T-helper 1 cell treated with Interleukin-12 subunit alpha and Interleukin-12 subunit beta and Interleukin-4 antibody, amounts not matched to agents 30 μg/mL and 1 μg/mL, for 36 hours (primary cell): ENCODE results near the gene ADH7.

ENCODE experiments used
- H3K27ac Mint-ChIP-seq: one replicate; pipeline ENCODE4 v1.8.0; 2021; ENCODE audit warnings: mild to moderate bottlenecking, mixed read lengths
- H3K27me3 Mint-ChIP-seq: one replicate; pipeline ENCODE4 v1.8.0; 2021; ENCODE audit warnings: low read depth, mixed read lengths
- H3K36me3 Mint-ChIP-seq: one replicate; pipeline ENCODE4 v1.8.0; 2021; ENCODE audit warnings: low read depth, mixed read lengths
- H3K4me1 Mint-ChIP-seq: one replicate; pipeline ENCODE4 v1.8.0; 2021; ENCODE audit warnings: low read depth, mixed read lengths
- H3K4me3 Mint-ChIP-seq: one replicate; pipeline ENCODE4 v1.8.0; 2021; ENCODE audit warnings: mild to moderate bottlenecking, moderate library complexity, mixed read lengths
- H3K9me3 Mint-ChIP-seq: one replicate; pipeline ENCODE4 v1.8.0; 2021; ENCODE audit warnings: mixed read lengths

Gene ADH7

GRCh38 chr4:99435154-99435553 is at the start of gene ADH7:
Gene ADH7 (minus strand): TSS chr4:99435342. CDS start chr4:99435233, 109 bp downstream.
- no peaks in the 10 kb centered on the region for H3K9me3 Mint-ChIP-seq
- no peaks in the 10 kb centered on the region for H3K4me1 Mint-ChIP-seq
- peaks cover 10% of the 10 kb centered on the region for H3K27me3 Mint-ChIP-seq
- no peaks in the 10 kb centered on the region for H3K36me3 Mint-ChIP-seq
- H3K4me3 Mint-ChIP-seq = no peak within 1 kb of the TSS
- no peak within 1 kb of the TSS for H3K27ac Mint-ChIP-seq

DNA sequence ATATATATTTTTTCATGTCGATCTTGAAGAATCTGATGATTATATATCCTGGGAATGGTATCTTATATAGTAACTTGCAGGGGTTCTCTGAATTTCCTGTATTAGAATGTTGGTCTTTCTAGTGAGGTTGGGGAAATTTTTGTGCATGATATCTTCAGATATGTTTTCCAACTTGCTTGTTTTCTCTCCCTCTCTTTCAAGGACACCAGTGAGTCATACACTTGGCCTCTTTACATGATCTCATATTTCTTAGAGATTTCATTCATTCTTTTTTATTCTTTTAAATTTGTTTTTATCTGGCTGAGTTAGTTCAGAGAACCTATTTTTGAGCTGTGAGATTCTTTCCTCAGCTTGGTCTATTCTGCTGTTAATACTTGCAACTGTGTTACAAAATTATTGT is 48.5 kb upstream of the ADH7 start:
- Mint-ChIP-seq H3K27me3 (no peaks in the 10 kb centered on the region), H3K9me3 (peaks cover 35% of the 10 kb centered on the region), H3K4me1 (no peaks in the 10 kb centered on the region), H3K4me3 (no peak overlapping the region), H3K36me3 (no peaks in the 10 kb centered on the region), H3K27ac (no peak overlapping the region)

DNA sequence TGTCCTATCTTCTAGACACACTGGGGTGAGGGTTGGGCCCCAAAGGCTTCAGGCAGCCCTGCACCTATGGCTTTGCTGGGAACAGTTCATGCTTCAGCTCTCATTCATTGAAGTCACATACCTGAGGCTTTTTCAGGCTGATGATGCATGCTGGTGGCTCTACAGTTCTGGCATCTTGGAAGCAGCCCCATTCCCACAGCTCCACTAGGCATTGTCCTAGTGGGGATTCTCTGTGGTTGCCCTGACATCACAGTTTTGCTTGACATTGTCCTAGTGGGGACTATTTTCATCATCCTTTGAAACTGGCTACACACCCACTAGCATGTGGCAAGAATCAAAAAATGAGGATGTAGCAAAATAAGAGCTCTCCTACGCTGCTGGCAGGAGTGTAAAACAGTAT is 38.0 kb upstream of the ADH7 start:
- no peaks in the 10 kb centered on the region for H3K36me3 Mint-ChIP-seq
- H3K4me1 Mint-ChIP-seq = no peaks in the 10 kb centered on the region
- H3K27me3 Mint-ChIP-seq = peaks cover 8% of the 10 kb centered on the region
- no peak overlapping the region for H3K4me3 Mint-ChIP-seq
- no peak overlapping the region for H3K27ac Mint-ChIP-seq
- H3K9me3 Mint-ChIP-seq = no peaks in the 10 kb centered on the region

- Mint-ChIP-seq H3K4me1 (no peaks in the 10 kb centered on the region), H3K27me3 (peaks cover 15% of the 10 kb centered on the region), H3K27ac (no peak overlapping the region), H3K36me3 (no peaks in the 10 kb centered on the region), H3K4me3 (no peak overlapping the region), H3K9me3 (no peaks in the 10 kb centered on the region)
These were observed 36.8 kb upstream of the ADH7 start for GRCh38 chr4:99471896-99472295.

GRCh38 chr4:99471349-99471748 is 36.2 kb upstream of the ADH7 start:
- Mint-ChIP-seq H3K4me3 (no peak overlapping the region), H3K36me3 (no peaks in the 10 kb centered on the region), H3K4me1 (no peaks in the 10 kb centered on the region), H3K9me3 (no peaks in the 10 kb centered on the region), H3K27ac (no peak overlapping the region), H3K27me3 (peaks cover 15% of the 10 kb centered on the region)

- Mint-ChIP-seq H3K36me3 (no peaks in the 10 kb centered on the region), H3K4me3 (no peak overlapping the region), H3K9me3 (no peaks in the 10 kb centered on the region), H3K4me1 (no peaks in the 10 kb centered on the region), H3K27ac (no peak overlapping the region), H3K27me3 (peaks cover 28% of the 10 kb centered on the region)
These were observed 33.7 kb upstream of the ADH7 start for GRCh38 chr4:99468889-99469288.

DNA sequence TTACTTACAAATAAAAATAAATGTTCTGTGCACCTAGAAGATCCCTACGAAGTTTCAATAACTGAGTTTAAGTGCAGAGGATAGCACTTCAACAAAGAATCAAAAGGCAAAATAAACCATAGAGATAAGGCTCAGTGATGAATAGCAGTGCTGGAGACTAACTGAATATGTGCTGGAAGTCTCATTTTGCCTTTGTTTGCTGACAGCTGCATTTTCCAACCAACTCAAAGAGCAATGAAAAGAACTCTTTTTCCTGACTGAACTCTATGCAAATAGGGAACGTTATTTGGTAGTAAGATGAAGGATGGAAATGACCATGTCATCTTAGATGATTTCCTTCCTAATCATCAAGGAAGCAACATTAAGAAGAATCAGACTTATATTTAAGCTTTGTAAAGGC is 32.7 kb upstream of the ADH7 start:
- Mint-ChIP-seq H3K4me1 (no peaks in the 10 kb centered on the region), H3K4me3 (no peak overlapping the region), H3K27me3 (peaks cover 30% of the 10 kb centered on the region), H3K27ac (no peak overlapping the region), H3K9me3 (no peaks in the 10 kb centered on the region), H3K36me3 (no peaks in the 10 kb centered on the region)

DNA sequence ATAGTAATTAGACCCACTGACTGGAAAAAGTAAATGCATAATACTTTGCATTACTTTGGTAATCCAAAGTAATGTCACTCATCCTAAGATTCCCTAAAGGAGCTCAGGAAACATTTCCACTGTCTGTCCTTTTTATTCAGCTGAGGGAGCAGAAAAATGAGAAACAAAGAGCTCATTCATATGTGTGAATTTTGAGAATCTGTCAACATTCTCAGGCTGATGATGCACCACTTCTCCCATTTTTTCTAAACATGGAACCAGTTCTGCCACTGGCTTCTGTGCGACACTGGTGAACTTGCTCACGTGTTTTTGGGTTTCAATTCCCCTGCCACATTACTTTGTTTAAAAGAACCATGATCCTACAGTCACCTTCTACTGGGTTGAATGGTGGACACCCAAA is 28.4 kb upstream of the ADH7 start:
- Mint-ChIP-seq H3K36me3 (no peaks in the 10 kb centered on the region), H3K27ac (no peak overlapping the region), H3K27me3 (peaks cover 30% of the 10 kb centered on the region), H3K4me3 (no peak overlapping the region), H3K4me1 (no peaks in the 10 kb centered on the region), H3K9me3 (no peaks in the 10 kb centered on the region)

DNA sequence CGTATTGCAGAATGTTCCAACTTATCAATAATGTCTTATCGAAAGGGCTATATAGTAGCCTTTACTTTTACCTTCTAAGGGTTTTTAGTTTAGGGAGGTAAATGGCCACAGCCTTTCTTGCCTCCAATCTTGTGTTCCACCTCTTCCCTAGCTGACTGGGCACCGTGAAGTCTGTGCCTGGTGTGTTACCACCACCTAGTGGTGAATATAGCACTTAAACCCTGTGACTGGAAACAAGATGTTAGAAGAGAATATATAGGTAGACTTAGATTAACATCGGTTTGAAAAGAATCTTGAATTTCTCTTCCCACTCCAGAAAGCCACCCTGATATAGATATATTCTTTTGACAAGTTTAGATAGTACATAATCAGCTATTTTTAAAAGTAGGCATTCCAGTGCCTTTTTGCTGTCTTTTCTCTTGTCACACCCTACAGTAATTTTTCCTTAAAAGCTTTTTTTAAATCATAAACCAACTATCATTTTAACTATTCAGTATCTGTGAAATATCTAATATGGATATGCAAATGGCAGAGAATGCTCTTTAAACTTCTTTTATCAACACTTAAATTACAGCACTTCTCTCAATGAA is 27.8 kb upstream of the ADH7 start:
- H3K4me3 Mint-ChIP-seq = no peak overlapping the region
- peaks cover 28% of the 10 kb centered on the region for H3K27me3 Mint-ChIP-seq
- H3K9me3 Mint-ChIP-seq = no peaks in the 10 kb centered on the region
- H3K4me1 Mint-ChIP-seq = no peaks in the 10 kb centered on the region
- H3K36me3 Mint-ChIP-seq = no peaks in the 10 kb centered on the region
- no peak overlapping the region for H3K27ac Mint-ChIP-seq

DNA sequence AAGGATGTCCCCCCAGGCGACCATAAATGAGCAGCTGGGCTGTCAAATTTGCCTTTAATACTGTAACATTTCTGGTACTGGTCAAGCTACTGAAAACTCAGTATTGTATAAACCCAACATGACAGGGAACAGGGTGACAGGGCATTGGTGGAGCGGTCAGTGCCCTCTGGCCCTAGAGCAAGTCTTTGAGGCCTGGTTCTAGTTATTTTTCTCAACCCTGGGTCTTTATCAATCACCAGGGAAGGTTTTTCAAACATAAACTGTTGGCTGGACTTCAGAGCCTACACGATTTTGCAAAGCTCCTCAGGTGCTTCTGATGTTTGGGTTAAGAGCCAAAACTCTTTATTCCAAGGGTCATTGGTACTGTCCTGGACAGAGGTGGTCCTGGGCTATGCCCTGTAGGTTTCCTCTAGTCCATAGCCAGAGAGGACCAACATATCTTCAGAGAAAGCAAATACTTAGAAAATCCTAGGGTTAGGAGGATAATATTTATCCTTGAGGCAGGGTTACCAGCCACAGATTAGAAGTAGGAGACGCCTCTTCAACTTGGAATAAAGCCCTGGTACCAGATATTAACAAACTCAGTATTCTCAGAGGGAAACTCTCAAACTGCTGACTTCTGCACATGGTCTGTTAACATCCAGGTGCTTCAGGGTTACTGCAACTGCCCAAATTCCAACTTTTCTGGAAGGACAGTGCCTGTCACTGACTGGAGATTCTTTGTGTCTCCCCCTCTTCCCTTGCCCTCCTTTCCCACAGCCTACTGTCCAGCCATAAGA is 26.7 kb upstream of the ADH7 start:
- H3K36me3 Mint-ChIP-seq = no peaks in the 10 kb centered on the region
- no peak overlapping the region for H3K4me3 Mint-ChIP-seq
- peaks cover 22% of the 10 kb centered on the region for H3K27me3 Mint-ChIP-seq
- H3K9me3 Mint-ChIP-seq = no peaks in the 10 kb centered on the region
- no peaks in the 10 kb centered on the region for H3K4me1 Mint-ChIP-seq
- H3K27ac Mint-ChIP-seq = no peak overlapping the region

GRCh38 chr4:99459546-99460042 is 24.5 kb upstream of the ADH7 start:
- no peak overlapping the region for H3K27ac Mint-ChIP-seq
- H3K4me3 Mint-ChIP-seq = no peak overlapping the region
- H3K27me3 Mint-ChIP-seq = peaks cover 13% of the 10 kb centered on the region
- H3K9me3 Mint-ChIP-seq = no peaks in the 10 kb centered on the region
- no peaks in the 10 kb centered on the region for H3K36me3 Mint-ChIP-seq
- no peaks in the 10 kb centered on the region for H3K4me1 Mint-ChIP-seq

DNA sequence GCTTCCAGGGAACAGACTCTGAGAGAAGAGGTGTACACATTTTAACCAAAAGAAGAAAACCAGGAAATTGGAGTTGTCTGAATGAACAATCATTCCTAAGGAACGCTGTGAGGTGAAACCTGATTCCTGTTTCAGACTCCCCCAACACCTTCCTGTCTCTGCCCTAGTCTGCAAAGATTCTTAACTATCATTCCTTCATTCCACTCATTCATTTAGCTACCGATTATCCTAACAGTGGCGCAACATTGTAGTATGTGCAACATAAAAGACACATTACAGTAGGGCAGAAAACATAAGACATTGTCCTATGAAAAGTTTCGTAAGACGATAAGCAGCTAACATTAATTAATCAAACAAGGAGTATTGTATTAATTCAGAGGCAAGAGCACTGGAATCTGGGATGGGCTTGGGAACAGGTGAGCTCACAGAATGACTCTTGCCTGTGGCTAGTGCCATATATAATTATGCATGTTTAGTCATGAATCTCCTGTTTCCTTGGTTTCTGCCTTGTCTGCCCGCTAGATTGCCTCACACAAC is 23.8 kb upstream of the ADH7 start:
- Mint-ChIP-seq H3K27me3 (peaks cover 11% of the 10 kb centered on the region), H3K9me3 (no peaks in the 10 kb centered on the region), H3K4me1 (no peaks in the 10 kb centered on the region), H3K36me3 (no peaks in the 10 kb centered on the region), H3K27ac (no peak overlapping the region), H3K4me3 (no peak overlapping the region)

DNA sequence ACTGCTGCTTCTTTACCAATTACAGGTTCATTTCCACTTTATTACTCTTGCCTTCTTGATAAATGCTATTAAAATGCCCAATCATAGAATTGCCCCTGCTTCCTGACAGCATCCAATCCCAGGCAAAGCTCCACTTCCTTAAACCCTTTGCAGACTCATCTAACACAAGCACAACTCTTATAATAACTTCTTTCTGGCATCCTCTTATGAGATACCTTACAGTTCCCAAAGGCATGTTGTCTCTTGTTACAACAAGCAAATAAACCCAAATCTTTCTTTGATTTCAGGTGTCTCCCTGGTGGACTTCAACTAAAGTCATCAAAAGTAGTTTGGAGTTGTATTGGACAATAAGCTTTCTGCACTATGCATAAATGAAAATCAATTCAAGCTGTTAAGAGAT is 22.5 kb upstream of the ADH7 start:
- no peaks in the 10 kb centered on the region for H3K36me3 Mint-ChIP-seq
- no peak overlapping the region for H3K27ac Mint-ChIP-seq
- no peaks in the 10 kb centered on the region for H3K4me1 Mint-ChIP-seq
- peaks cover 6% of the 10 kb centered on the region for H3K9me3 Mint-ChIP-seq
- no peak overlapping the region for H3K4me3 Mint-ChIP-seq
- H3K27me3 Mint-ChIP-seq = peaks cover 8% of the 10 kb centered on the region

- Mint-ChIP-seq H3K27ac (no peak overlapping the region), H3K36me3 (no peaks in the 10 kb centered on the region), H3K4me3 (no peak overlapping the region), H3K4me1 (no peaks in the 10 kb centered on the region), H3K27me3 (peaks cover 8% of the 10 kb centered on the region), H3K9me3 (peaks cover 10% of the 10 kb centered on the region)
These were observed 22.1 kb upstream of the ADH7 start for GRCh38 chr4:99457270-99457669.

DNA sequence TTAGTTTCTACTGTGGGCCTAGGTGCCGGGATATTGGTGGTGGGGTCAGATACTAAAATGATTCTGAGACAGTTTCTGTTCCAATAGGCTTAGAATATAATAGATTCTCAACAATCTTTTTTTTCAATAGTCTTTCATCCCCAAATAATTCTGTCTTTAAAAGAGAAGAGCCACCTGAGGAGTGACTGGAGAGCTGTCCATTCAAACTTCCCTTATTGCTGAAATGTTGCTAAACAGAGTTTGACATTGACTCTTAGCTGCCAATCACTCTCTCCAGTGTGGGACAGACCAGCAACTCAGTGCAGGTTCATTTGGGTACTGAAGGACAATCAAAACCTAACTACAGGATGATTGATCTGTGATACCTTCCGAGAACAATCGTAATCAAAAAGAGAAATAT is 12.4 kb upstream of the ADH7 start:
- H3K27me3 Mint-ChIP-seq = peaks cover 17% of the 10 kb centered on the region
- peaks cover 7% of the 10 kb centered on the region for H3K9me3 Mint-ChIP-seq
- no peak overlapping the region for H3K27ac Mint-ChIP-seq
- no peaks in the 10 kb centered on the region for H3K36me3 Mint-ChIP-seq
- H3K4me3 Mint-ChIP-seq = no peak overlapping the region
- H3K4me1 Mint-ChIP-seq = peaks cover 7% of the 10 kb centered on the region
